ENCODE data around the gene CCDC57. TPM values are rescaled to one million over a fixed set of nuclear protein-coding genes. Genes with fewer than 3 reads are reported as not detected.

CCDC57 gene
- total and polyA plus RNA-seq, 3 experiments from 2014 or later: 39.2 to 77.6 (median 69.8) TPM

- Mint-ChIP-seq H3K36me3 (peaks cover 0 to 77% (median 0%) of the 10 kb centered on the region in 3 donors), H3K4me3 (no peak overlapping the region), H3K4me1 (no peaks in the 10 kb centered on the region), H3K9me3 (no peaks in the 10 kb centered on the region), H3K27ac (peak overlapping the region in 1 of 8 donors; percentile 38), H3K27me3 (no peaks in the 10 kb centered on the region)
- H3K27me3 ChIP-seq (ENCODE audit: insufficient read depth, low read length, poor library complexity, severe bottlenecking): no peaks in the 10 kb centered on the region
- no peaks in the 10 kb centered on the region for H3K4me1 ChIP-seq (ENCODE audit: insufficient read depth, low read length)
- H3K9me3 ChIP-seq (ENCODE audit: low read length): no peaks in the 10 kb centered on the region
- CTCF ChIA-PET: no interaction called here
- H3K36me3 ChIP-seq (ENCODE audit: insufficient read depth, low read length): peaks cover 9% of the 10 kb centered on the region
- POLR2A ChIA-PET: no interaction called here
- DNase-seq: no peak
- no peak overlapping the region for H3K4me3 ChIP-seq (ENCODE audit: low read length)
- H3K27ac ChIP-seq (ENCODE audit: low read depth, low read length): no peak overlapping the region
These were observed 127.4 kb downstream of the CCDC57 start for GRCh38 chr17:82085031-82085861.

DNA sequence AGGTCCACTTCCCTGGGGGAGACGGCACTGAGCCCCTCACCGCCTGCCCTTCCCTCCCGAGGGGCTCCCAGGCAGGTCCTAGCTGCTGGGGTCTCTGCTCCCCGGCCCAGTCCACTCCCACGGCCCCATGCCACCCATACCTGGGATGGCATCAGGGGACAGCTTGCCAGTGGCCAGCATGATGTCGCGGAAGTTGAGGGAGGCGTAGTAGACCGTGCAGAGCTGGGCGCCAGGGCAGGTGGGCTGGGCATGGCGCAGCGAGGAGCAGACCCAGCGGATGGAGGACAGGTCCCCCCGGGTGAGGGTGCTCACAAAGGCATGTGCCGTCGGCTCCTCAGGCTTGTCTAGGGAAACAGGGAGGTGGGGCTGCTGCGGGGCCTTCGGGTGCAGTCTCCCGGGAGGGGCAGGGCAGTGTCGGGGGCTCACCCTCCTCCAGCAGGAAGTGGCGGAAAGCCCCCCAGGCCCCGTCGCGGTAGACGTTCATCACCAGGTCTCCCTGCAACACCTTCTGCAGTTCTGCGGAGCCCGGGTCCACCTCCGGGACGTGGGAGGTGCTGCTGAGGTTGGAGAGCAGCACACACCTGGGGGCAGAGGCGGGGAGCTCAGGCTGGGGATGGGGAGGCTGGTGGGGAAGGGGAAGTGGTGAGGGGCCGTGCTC lies 128.1 kb downstream of the CCDC57 start:
- H3K4me1 Mint-ChIP-seq: no peaks in the 10 kb centered on the region
- no peaks in the 10 kb centered on the region for H3K27me3 ChIP-seq (ENCODE audit: insufficient read depth, low read length, poor library complexity, severe bottlenecking)
- no peaks in the 10 kb centered on the region for H3K9me3 ChIP-seq (ENCODE audit: low read length)
- CTCF ChIA-PET: no interaction called here
- no peak overlapping the region for H3K27ac ChIP-seq (ENCODE audit: low read depth, low read length)
- no peak for DNase-seq
- H3K36me3 Mint-ChIP-seq: peaks cover 0 to 79% (median 0%) of the 10 kb centered on the region in 3 donors
- no peak overlapping the region for H3K4me3 Mint-ChIP-seq
- H3K4me3 ChIP-seq (ENCODE audit: low read length): no peak overlapping the region
- H3K36me3 ChIP-seq (ENCODE audit: insufficient read depth, low read length): peaks cover 9% of the 10 kb centered on the region
- no peaks in the 10 kb centered on the region for H3K4me1 ChIP-seq (ENCODE audit: insufficient read depth, low read length)
- H3K27ac Mint-ChIP-seq: no peak overlapping the region
- POLR2A ChIA-PET: no interaction called here
- no peaks in the 10 kb centered on the region for H3K9me3 Mint-ChIP-seq
- no peaks in the 10 kb centered on the region for H3K27me3 Mint-ChIP-seq

DNA sequence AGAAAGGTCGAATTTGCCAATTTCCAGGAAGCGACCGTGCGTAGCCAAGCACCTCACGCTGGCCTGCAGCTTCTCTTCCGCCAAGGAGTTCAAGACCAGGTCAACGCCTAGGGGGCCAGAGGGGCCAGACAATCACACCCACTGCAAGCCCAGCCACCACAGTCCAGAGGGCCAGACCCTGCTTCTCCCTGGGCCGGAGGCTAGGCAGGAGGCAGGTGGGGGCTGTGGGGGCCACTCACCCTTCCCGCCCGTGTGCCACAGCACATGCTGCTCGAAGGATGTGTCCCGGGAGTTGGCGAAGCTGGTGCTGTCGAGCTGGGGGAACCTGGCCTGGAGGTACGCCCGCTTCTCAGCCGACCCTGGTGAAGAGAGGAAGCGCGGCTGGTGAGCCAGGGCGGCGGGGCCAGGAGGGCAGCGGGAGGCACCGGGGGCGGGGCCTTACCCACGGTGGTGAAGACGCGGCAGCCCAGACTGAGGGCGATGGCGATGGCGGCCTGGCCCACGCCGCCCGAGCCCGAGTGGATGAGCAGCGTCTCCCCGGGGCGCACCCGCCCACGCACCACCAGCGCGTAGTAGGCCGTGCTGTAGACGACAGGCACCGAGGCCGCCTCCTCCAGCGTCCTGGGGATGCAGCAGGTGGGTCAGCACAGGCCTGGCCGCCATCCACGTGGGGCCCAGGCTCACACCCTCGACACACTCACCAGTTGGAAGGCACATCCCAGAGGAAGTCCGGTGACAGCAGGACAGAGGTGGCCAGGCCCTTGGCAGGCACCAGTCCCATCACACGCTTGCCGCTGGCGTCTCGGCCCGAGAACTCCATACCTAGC lies 128.9 kb downstream of the CCDC57 start:
- Histone ChIP-seq H3K27me3 (ENCODE audit: insufficient read depth, low read length, poor library complexity, severe bottlenecking) (no peaks in the 10 kb centered on the region), H3K36me3 (ENCODE audit: insufficient read depth, low read length) (peaks cover 9% of the 10 kb centered on the region), H3K9me3 (ENCODE audit: low read length) (no peaks in the 10 kb centered on the region), H3K4me3 (ENCODE audit: low read length) (no peak overlapping the region), H3K4me1 (ENCODE audit: insufficient read depth, low read length) (no peaks in the 10 kb centered on the region), H3K27ac (ENCODE audit: low read depth, low read length) (no peak overlapping the region)
- no peak for DNase-seq
- no peaks in the 10 kb centered on the region for H3K9me3 Mint-ChIP-seq
- POLR2A ChIA-PET: no interaction called here
- CTCF ChIA-PET: no interaction called here
- H3K4me3 Mint-ChIP-seq: no peak overlapping the region
- peak overlapping the region in 1 of 8 donors; percentile 17 for H3K27ac Mint-ChIP-seq
- no peaks in the 10 kb centered on the region for H3K4me1 Mint-ChIP-seq
- H3K36me3 Mint-ChIP-seq: peaks cover 0 to 78% (median 0%) of the 10 kb centered on the region in 3 donors
- H3K27me3 Mint-ChIP-seq: no peaks in the 10 kb centered on the region

DNA sequence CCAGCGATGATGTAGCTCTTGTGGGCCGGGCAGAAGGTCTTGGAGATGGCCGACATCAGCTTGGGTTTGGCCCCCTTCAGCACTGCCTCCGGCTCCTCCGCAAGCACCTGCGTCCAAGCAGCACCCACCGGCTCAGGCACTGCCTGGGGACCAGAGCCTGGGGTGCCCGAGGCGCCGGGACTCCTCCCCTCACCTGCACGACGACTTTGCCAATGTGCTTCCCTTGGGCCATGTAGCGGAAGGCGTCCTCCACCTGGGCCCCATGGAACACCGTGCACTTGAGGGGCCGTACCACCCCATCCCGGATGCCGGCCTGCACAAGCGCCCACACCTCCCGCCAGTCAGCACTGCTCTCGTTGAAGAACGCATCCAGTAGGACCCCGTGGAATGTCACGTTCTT lies 129.6 kb downstream of the CCDC57 start:
- Mint-ChIP-seq H3K4me3 (no peak overlapping the region), H3K27me3 (no peaks in the 10 kb centered on the region), H3K27ac (no peak overlapping the region), H3K9me3 (no peaks in the 10 kb centered on the region), H3K4me1 (no peaks in the 10 kb centered on the region), H3K36me3 (peaks cover 0 to 75% (median 2%) of the 10 kb centered on the region in 3 donors)
- Histone ChIP-seq H3K36me3 (ENCODE audit: insufficient read depth, low read length) (peaks cover 9% of the 10 kb centered on the region), H3K9me3 (ENCODE audit: low read length) (no peaks in the 10 kb centered on the region), H3K27ac (ENCODE audit: low read depth, low read length) (no peak overlapping the region), H3K27me3 (ENCODE audit: insufficient read depth, low read length, poor library complexity, severe bottlenecking) (no peaks in the 10 kb centered on the region), H3K4me3 (ENCODE audit: low read length) (no peak overlapping the region), H3K4me1 (ENCODE audit: insufficient read depth, low read length) (no peaks in the 10 kb centered on the region)
- CTCF ChIA-PET: no interaction called here
- POLR2A ChIA-PET: interaction anchor here (1.0 kb wide), 1 partner anchor 44 kb away, joined by 3 read pairs; no protein-coding TSS in a partner anchor
- DNase-seq: no peak

DNA sequence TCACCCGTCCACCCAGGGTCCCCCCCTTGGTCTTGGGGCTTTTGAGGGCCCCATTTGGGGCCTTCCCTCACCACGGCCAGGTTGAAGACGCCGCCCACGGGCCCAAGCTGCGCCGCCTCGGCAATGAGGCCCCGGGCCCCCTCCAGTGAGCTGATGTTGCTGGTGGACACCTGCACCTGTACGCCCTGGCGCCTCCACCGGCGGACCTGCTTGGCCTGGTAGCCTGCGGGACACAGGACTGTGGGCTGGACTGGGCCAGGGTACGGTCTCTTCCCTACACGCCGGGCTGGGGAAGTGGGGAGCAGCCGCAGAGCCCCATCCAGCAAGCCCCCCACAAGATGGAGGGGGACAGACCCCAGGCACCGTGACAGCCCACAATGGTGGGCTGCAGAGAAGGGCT lies 130.2 kb downstream of the CCDC57 start:
- no peaks in the 10 kb centered on the region for H3K9me3 Mint-ChIP-seq
- H3K36me3 Mint-ChIP-seq: peaks cover 0 to 71% (median 2%) of the 10 kb centered on the region in 3 donors
- Histone ChIP-seq H3K36me3 (ENCODE audit: insufficient read depth, low read length) (peaks cover 9% of the 10 kb centered on the region), H3K4me3 (ENCODE audit: low read length) (no peak overlapping the region), H3K27me3 (ENCODE audit: insufficient read depth, low read length, poor library complexity, severe bottlenecking) (no peaks in the 10 kb centered on the region), H3K9me3 (ENCODE audit: low read length) (no peaks in the 10 kb centered on the region), H3K27ac (ENCODE audit: low read depth, low read length) (no peak overlapping the region), H3K4me1 (ENCODE audit: insufficient read depth, low read length) (no peaks in the 10 kb centered on the region)
- no peaks in the 10 kb centered on the region for H3K27me3 Mint-ChIP-seq
- CTCF ChIA-PET: no interaction called here
- H3K4me3 Mint-ChIP-seq: no peak overlapping the region
- POLR2A ChIA-PET: interaction anchor here (1.0 kb wide), 1 partner anchor 44 kb away, joined by 3 read pairs; no protein-coding TSS in a partner anchor
- no peak overlapping the region for H3K27ac Mint-ChIP-seq
- H3K4me1 Mint-ChIP-seq: no peaks in the 10 kb centered on the region
- no peak for DNase-seq

DNA sequence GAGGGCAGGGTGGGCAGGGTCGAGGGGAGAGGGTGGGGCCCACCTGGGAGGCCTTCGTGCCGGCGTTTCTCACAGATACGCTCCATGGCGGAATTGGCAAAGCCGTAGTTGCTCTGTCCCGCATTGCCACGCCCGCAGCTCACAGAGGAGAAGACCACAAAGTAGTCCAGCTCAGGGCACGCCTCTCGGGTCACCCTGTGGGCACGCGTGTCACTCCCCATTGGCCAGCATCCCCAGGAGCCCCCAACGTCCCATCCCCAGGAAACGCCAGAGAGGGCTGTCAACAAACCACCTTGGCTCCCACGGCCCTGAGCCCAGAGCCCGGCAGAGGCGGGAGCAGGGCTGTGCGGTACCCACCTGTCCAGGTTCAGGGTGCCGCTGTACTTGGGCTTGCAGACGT lies 130.7 kb downstream of the CCDC57 start:
- peaks cover 0 to 67% (median 2%) of the 10 kb centered on the region in 3 donors for H3K36me3 Mint-ChIP-seq
- POLR2A ChIA-PET: no interaction called here
- H3K27me3 ChIP-seq (ENCODE audit: insufficient read depth, low read length, poor library complexity, severe bottlenecking): no peaks in the 10 kb centered on the region
- no peak for DNase-seq
- H3K36me3 ChIP-seq (ENCODE audit: insufficient read depth, low read length): peaks cover 9% of the 10 kb centered on the region
- no peaks in the 10 kb centered on the region for H3K9me3 ChIP-seq (ENCODE audit: low read length)
- no peak overlapping the region for H3K4me3 ChIP-seq (ENCODE audit: low read length)
- no peak overlapping the region for H3K4me3 Mint-ChIP-seq
- no peaks in the 10 kb centered on the region for H3K27me3 Mint-ChIP-seq
- no peak overlapping the region for H3K27ac Mint-ChIP-seq
- H3K4me1 Mint-ChIP-seq: no peaks in the 10 kb centered on the region
- CTCF ChIA-PET: no interaction called here
- no peaks in the 10 kb centered on the region for H3K4me1 ChIP-seq (ENCODE audit: insufficient read depth, low read length)
- no peaks in the 10 kb centered on the region for H3K9me3 Mint-ChIP-seq
- no peak overlapping the region for H3K27ac ChIP-seq (ENCODE audit: low read depth, low read length)

GRCh38 chr17:82081546-82081945 lies 131.1 kb downstream of the CCDC57 start:
- DNase-seq: no peak

More at GRCh38 chr17:82081546-82081945, 131.1 kb downstream of the CCDC57 start:
- no peak overlapping the region for H3K4me3 ChIP-seq (ENCODE audit: low read length)
- Mint-ChIP-seq H3K4me3 (no peak overlapping the region), H3K9me3 (no peaks in the 10 kb centered on the region), H3K27me3 (no peaks in the 10 kb centered on the region), H3K36me3 (peaks cover 0 to 64% (median 2%) of the 10 kb centered on the region in 3 donors), H3K27ac (peak overlapping the region in 1 of 8 donors; percentile 14), H3K4me1 (no peaks in the 10 kb centered on the region)
- H3K27me3 ChIP-seq (ENCODE audit: insufficient read depth, low read length, poor library complexity, severe bottlenecking): no peaks in the 10 kb centered on the region
- ChIA-PET CTCF (no interaction called here), POLR2A (no interaction called here)
- H3K36me3 ChIP-seq (ENCODE audit: insufficient read depth, low read length): peaks cover 9% of the 10 kb centered on the region
- H3K27ac ChIP-seq (ENCODE audit: low read depth, low read length): no peak overlapping the region
- no peaks in the 10 kb centered on the region for H3K9me3 ChIP-seq (ENCODE audit: low read length)
- H3K4me1 ChIP-seq (ENCODE audit: insufficient read depth, low read length): no peaks in the 10 kb centered on the region

Measured in CD8-positive, alpha-beta memory T cell (primary cell).